ENCODE data around the gene CSF1R. TPM values are rescaled to one million over a fixed set of nuclear protein-coding genes. Genes with fewer than 3 reads are reported as not detected.

CSF1R gene
- polyA plus RNA-seq, 1 donor (not counting 4 experiments of a cell fraction or from before 2014, with no cell fraction given), result not detected

- Histone ChIP-seq H3K79me2 (ENCODE audit: control insufficient read depth, insufficient read depth, low read length) (no peaks in the 10 kb centered on the region), H3K9me3 (ENCODE audit: control insufficient read depth, low read depth, low read length) (no peaks in the 10 kb centered on the region), H3K36me3 (ENCODE audit: control insufficient read depth in 2 of 2, extremely low read depth in 1 of 2, insufficient read depth in 2 of 2, low read length in 2 of 2) (no peaks in the 10 kb centered on the region), H3K27me3 (ENCODE audit: control insufficient read depth, extremely low read depth, insufficient read depth, low read length) (peaks cover 4% of the 10 kb centered on the region), H4K20me1 (ENCODE audit: control insufficient read depth, extremely low read depth, insufficient read depth, low read length) (no peaks in the 10 kb centered on the region), H2AFZ (ENCODE audit: control insufficient read depth, low read length) (no peak overlapping the region), H3K27ac (ENCODE audit: control insufficient read depth, insufficient read depth, low read length) (no peak overlapping the region), H3K4me2 (ENCODE audit: control insufficient read depth, extremely low read depth, insufficient read depth, low read depth, low read length) (no peak overlapping the region), H3K9ac (ENCODE audit: control insufficient read depth, extremely low read depth, insufficient read depth, low read length) (no peak overlapping the region), H3K4me1 (ENCODE audit: control insufficient read depth, extremely low read depth, insufficient read depth, low read length) (peaks cover 3% of the 10 kb centered on the region), H3K4me3 (ENCODE audit: control insufficient read depth in 2 of 3, extremely low read depth in 1 of 3, insufficient read depth in 2 of 3, low read depth in 1 of 3, low read length in 3 of 3) (no peak overlapping the region), H3K9me1 (ENCODE audit: control insufficient read depth, extremely low read depth, insufficient read depth, low read length) (no peaks in the 10 kb centered on the region)
- TF ChIP-seq CTCF (optimal IDR thresholded peaks at IDR 0.05 in 1 of 3, IDR thresholded peaks at IDR 0.05 in 1 of 3, conservative IDR thresholded peaks at IDR 0.05 in 1 of 3; ENCODE audit: extremely low read depth in 1 of 3, insufficient read depth in 2 of 3, low read length in 3 of 3), result no peak
- TF ChIP-seq EZH2 (IDR thresholded peaks at IDR 0.05; ENCODE audit: low read length), result no peak
- DNase-seq (ENCODE audit: low read depth, low spot score), result no peak
- no peak for FAIRE-seq
- dilution Hi-C loops (cut with MboI; ENCODE audit: extremely low pct_ligation_motif_present, low sequenced_read_pairs), result no loop called here
Observed at GRCh38 chr5:150121448-150122157, 35.2 kb upstream of the CSF1R start.

- no peak overlapping the region for H3K4me3 ChIP-seq (ENCODE audit: control insufficient read depth in 2 of 3, extremely low read depth in 1 of 3, insufficient read depth in 2 of 3, low read depth in 1 of 3, low read length in 3 of 3)
- peaks cover 4% of the 10 kb centered on the region for H3K27me3 ChIP-seq (ENCODE audit: control insufficient read depth, extremely low read depth, insufficient read depth, low read length)
- no peak overlapping the region for H3K9ac ChIP-seq (ENCODE audit: control insufficient read depth, extremely low read depth, insufficient read depth, low read length)
- no peak overlapping the region for H3K4me2 ChIP-seq (ENCODE audit: control insufficient read depth, extremely low read depth, insufficient read depth, low read depth, low read length)
- peaks cover 3% of the 10 kb centered on the region for H3K4me1 ChIP-seq (ENCODE audit: control insufficient read depth, extremely low read depth, insufficient read depth, low read length)
- TF ChIP-seq EZH2 (IDR thresholded peaks at IDR 0.05; ENCODE audit: low read length) (no peak), CTCF (optimal IDR thresholded peaks at IDR 0.05 in 1 of 3, IDR thresholded peaks at IDR 0.05 in 1 of 3, conservative IDR thresholded peaks at IDR 0.05 in 1 of 3; ENCODE audit: extremely low read depth in 1 of 3, insufficient read depth in 2 of 3, low read length in 3 of 3) (no peak)
- H3K36me3 ChIP-seq (ENCODE audit: control insufficient read depth in 2 of 2, extremely low read depth in 1 of 2, insufficient read depth in 2 of 2, low read length in 2 of 2), result no peaks in the 10 kb centered on the region
- H4K20me1 ChIP-seq (ENCODE audit: control insufficient read depth, extremely low read depth, insufficient read depth, low read length), result no peaks in the 10 kb centered on the region
- no peaks in the 10 kb centered on the region for H3K9me1 ChIP-seq (ENCODE audit: control insufficient read depth, extremely low read depth, insufficient read depth, low read length)
- FAIRE-seq, result no peak
- H3K27ac ChIP-seq (ENCODE audit: control insufficient read depth, insufficient read depth, low read length), result no peak overlapping the region
- no peak for DNase-seq (ENCODE audit: low read depth, low spot score)
- no peaks in the 10 kb centered on the region for H3K79me2 ChIP-seq (ENCODE audit: control insufficient read depth, insufficient read depth, low read length)
- no peaks in the 10 kb centered on the region for H3K9me3 ChIP-seq (ENCODE audit: control insufficient read depth, low read depth, low read length)
- H2AFZ ChIP-seq (ENCODE audit: control insufficient read depth, low read length), result no peak overlapping the region
- dilution Hi-C loops (cut with MboI; ENCODE audit: extremely low pct_ligation_motif_present, low sequenced_read_pairs), result no loop called here
Observed at GRCh38 chr5:150120617-150121447, 34.5 kb upstream of the CSF1R start.
